Smooth muscle cell (in vitro differentiated cells): ENCODE results near the gene TAF4B. TPM values are rescaled to one million over a fixed set of nuclear protein-coding genes. Genes with fewer than 3 reads are reported as not detected.
A peak's percentile ranks its signal among the peaks of the same experiment; 100 is the strongest.

ENCODE experiments used
- DNase-seq: peaks from one replicate; lab custom pipeline; 2025; ENCODE audit not compliant: unreplicated experiment; lab: John Stamatoyannopoulos, UW
- H2AFZ ChIP-seq: fragments of 200-600 bp; sonication (generic); 2 replicates; pipeline ENCODE4 v1.6.0; 2016; ENCODE audit warnings: antibody characterized with exemption, low read depth, mild to moderate bottlenecking
- H3F3A ChIP-seq: fragments of 200-600 bp; sonication (generic); 2 replicates; pipeline ENCODE4 v1.6.0; 2017; ENCODE audit warnings: antibody characterized with exemption, low read depth
- H3K27ac ChIP-seq: fragments of 200-600 bp; sonication (generic); 2 replicates; pipeline ENCODE4 v1.5.1; 2016; ENCODE audit warnings: low read depth, mild to moderate bottlenecking
- H3K27me3 ChIP-seq: fragments of 200-600 bp; sonication (generic); 2 replicates; pipeline ENCODE4 v1.6.1; 2016; ENCODE audit warnings: low read depth, mild to moderate bottlenecking
- H3K36me3 ChIP-seq: fragments of 200-600 bp; sonication (generic); 2 replicates; pipeline ENCODE4 v1.5.1; 2016; ENCODE audit warnings: low read depth
- H3K4me1 ChIP-seq: fragments of 200-600 bp; sonication (generic); 2 replicates; pipeline ENCODE4 v1.5.1; 2016; ENCODE audit warnings: low read depth
- H3K4me2 ChIP-seq: fragments of 200-600 bp; sonication (generic); 2 replicates; pipeline ENCODE4 v1.6.0; 2016; ENCODE audit warnings: mild to moderate bottlenecking
- H3K4me3 ChIP-seq: fragments of 200-600 bp; sonication (generic); 2 replicates; pipeline ENCODE4 v1.5.1; 2016; ENCODE audit warnings: mild to moderate bottlenecking
- H3K79me2 ChIP-seq: fragments of 200-600 bp; sonication (generic); 2 replicates; pipeline ENCODE4 v1.6.0; 2016; ENCODE audit warnings: low read depth, mild to moderate bottlenecking
- H3K9ac ChIP-seq: fragments of 200-600 bp; sonication (generic); 2 replicates; pipeline ENCODE4 v1.6.0; 2016; ENCODE audit warnings: low read depth
- H3K9me3 ChIP-seq: fragments of 200-600 bp; sonication (generic); replicated peaks from 2 replicates; pipeline ENCODE4 v1.5.1; 2016; ENCODE audit warnings: low read depth
- H4K20me1 ChIP-seq: fragments of 200-600 bp; sonication (generic); 2 replicates; pipeline ENCODE4 v1.6.0; 2016; ENCODE audit warnings: low read depth
- CTCF ChIP-seq: fragments of 200-600 bp; sonication (generic); IDR thresholded peaks from 2 replicates; pipeline ENCODE4 v1.5.1; 2017; ENCODE audit warnings: borderline replicate concordance, mild to moderate bottlenecking, antibody characterized with exemption; ENCODE audit not compliant: insufficient read depth, poor library complexity, severe bottlenecking
- WGBS: methylation state at CpG from one replicate; pipeline ENCODE4 v1.1.7; 2016; ENCODE audit warnings: low lambda C conversion rate; 5-methylcytosine and 5-hydroxymethylcytosine counted together
- polyA plus RNA-seq: library from polyadenylated mRNA; unstranded; fragments of >200 nt; fragmentation: Nextera tagmentation; extraction: Ambion mirVana; gene quantifications from 2 replicates; pipeline ENCODE4 v1.2.1, GENCODE V29; 2016
- total RNA-seq: library from RNA; depleted of rRNA; stranded (reverse); fragments of >200 nt; gene quantifications from 2 replicates; pipeline ENCODE4 v1.2.3, GENCODE V29; 2014

Gene TAF4B
- total and polyA plus RNA-seq, 2 experiments from 2014 or later = 1.6 to 2.7 TPM

DNA sequence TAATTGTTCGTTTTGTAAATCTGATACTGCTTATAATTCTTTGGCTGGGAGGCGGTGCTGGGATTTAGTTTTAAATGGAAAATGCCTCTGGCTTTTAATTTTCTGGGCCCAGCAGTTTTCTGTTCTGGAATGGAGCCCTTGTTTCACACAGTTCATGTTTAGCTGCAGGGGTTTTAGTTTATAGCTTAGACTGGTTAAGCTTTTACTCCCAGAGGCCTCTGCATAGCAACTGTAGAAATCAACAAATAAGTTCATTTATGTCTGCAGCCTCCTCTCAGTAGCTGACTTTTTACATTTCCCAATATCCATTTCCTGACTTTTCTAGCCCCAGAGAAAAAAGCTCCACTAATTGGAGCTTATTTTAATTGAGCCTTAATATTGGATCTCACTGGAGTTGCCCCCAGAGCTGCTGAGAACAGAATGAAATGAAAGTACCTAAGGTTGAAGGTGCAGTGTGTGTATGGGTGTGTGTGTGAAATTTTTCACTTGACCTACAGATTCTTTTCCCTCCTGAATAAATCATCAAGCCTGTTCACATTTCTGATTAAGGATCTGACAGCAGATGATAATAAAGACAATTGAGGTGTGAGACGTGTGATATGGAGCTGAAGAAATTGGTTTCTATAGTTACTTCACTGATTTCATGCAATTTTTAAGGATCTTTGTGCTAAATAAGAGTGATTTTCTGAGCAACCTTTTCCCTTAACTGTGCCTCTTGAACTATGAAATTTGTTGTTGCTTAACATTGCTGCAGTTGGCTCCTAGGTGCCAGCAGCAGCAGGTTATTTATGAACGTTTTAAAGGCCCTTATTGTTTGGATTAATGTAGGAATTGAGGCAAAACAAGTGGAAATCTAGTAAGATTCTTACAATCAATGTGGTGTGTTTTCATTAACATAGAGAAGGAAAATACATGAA is 109.6 kb downstream of the TAF4B start:
- no peaks in the 10 kb centered on the region for H3K27me3 ChIP-seq
- peak overlapping the region; percentile 61 for H3K27ac ChIP-seq
- peaks cover 8% of the 10 kb centered on the region for H3K4me1 ChIP-seq
- H3K79me2 ChIP-seq = no peaks in the 10 kb centered on the region
- DNase-seq = no peak
- no peaks in the 10 kb centered on the region for H4K20me1 ChIP-seq
- H3K9me3 ChIP-seq = no peaks in the 10 kb centered on the region
- H3K9ac ChIP-seq = peak overlapping the region; percentile 10
- H3K4me2 ChIP-seq = peak overlapping the region; percentile 9
- no peak for TF ChIP-seq CTCF
- 57% methylated on average over 4 of the region's 4 CpGs for WGBS
- no peaks in the 10 kb centered on the region for H3K36me3 ChIP-seq
- no peak overlapping the region for H3K4me3 ChIP-seq
- peaks cover 5% of the 10 kb centered on the region for H3F3A ChIP-seq
- H2AFZ ChIP-seq = peak overlapping the region; percentile 14

DNA sequence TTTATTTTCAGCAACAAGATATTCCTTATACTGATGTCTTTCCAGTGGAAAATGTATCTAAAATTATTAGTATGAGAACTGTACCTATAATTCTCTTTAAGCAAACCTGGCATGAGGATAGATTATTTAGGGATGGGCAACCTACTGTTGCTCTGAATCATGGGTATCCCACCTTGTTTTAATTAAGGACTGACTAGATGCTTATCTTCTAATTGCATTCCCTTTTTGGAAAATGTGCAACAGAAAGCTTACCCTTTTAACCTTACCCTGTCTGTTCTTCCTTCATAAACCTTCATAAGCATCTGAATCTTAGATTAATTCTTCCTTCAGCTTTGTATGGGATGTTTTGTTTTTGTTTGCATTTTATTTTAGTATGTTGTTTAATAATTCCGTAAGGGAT is 110.3 kb downstream of the TAF4B start:
- Histone ChIP-seq H3K9me3 (no peaks in the 10 kb centered on the region), H3K4me3 (no peak overlapping the region), H3K4me2 (no peak overlapping the region), H4K20me1 (no peaks in the 10 kb centered on the region), H3K27me3 (no peaks in the 10 kb centered on the region), H3F3A (peaks cover 5% of the 10 kb centered on the region), H3K27ac (no peak overlapping the region), H3K36me3 (no peaks in the 10 kb centered on the region), H3K9ac (no peak overlapping the region), H2AFZ (no peak overlapping the region), H3K4me1 (peaks cover 8% of the 10 kb centered on the region), H3K79me2 (no peaks in the 10 kb centered on the region)
- TF ChIP-seq CTCF = no peak
- 93% methylated on average over 1 of the region's 1 CpG for WGBS
- no peak for DNase-seq

GRCh38 chr18:26342646-26343045 is 116.4 kb downstream of the TAF4B start:
- no peaks in the 10 kb centered on the region for H3K27me3 ChIP-seq
- H3K4me1 ChIP-seq = no peaks in the 10 kb centered on the region
- no peaks in the 10 kb centered on the region for H4K20me1 ChIP-seq
- no peak for DNase-seq
- no peaks in the 10 kb centered on the region for H3F3A ChIP-seq
- no peak overlapping the region for H3K4me2 ChIP-seq
- no peaks in the 10 kb centered on the region for H3K79me2 ChIP-seq
- H2AFZ ChIP-seq = no peak overlapping the region
- H3K4me3 ChIP-seq = no peak overlapping the region
- peaks cover 19% of the 10 kb centered on the region for H3K9me3 ChIP-seq
- peaks cover 3% of the 10 kb centered on the region for H3K36me3 ChIP-seq
- no peak overlapping the region for H3K27ac ChIP-seq
- no peak overlapping the region for H3K9ac ChIP-seq
- no peak for TF ChIP-seq CTCF

DNA sequence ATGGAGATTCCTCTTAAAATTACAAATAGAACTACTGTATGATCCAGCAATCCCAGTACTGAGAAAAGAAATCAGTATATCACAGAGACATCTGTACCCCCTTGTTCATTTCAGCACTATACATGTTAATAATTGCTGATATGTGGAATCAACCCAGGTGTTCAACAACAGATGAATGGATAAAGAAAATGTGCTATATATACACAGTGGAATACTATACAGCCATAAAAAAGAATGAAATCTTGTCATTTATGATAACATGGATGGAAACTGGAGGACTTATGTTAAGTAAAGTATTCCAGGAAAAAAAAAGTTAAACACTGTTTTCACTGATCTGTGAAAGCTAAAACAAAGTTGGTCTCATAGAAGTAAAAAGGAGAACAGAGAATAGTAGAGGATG is 124.7 kb downstream of the TAF4B start:
- TF ChIP-seq CTCF = no peak
- no peak overlapping the region for H3K4me3 ChIP-seq
- DNase-seq = no peak
- H3K27ac ChIP-seq = no peak overlapping the region
- no peaks in the 10 kb centered on the region for H3F3A ChIP-seq
- no peaks in the 10 kb centered on the region for H3K79me2 ChIP-seq
- H3K4me2 ChIP-seq = no peak overlapping the region
- H3K36me3 ChIP-seq = peaks cover 3% of the 10 kb centered on the region
- no peaks in the 10 kb centered on the region for H3K4me1 ChIP-seq
- no peak overlapping the region for H2AFZ ChIP-seq
- H4K20me1 ChIP-seq = no peaks in the 10 kb centered on the region
- peaks cover 23% of the 10 kb centered on the region for H3K9me3 ChIP-seq
- no peak overlapping the region for H3K9ac ChIP-seq
- H3K27me3 ChIP-seq = no peaks in the 10 kb centered on the region
